Endothelial cell of umbilical vein (primary cell): ENCODE measurements around the gene CDK15. TPM values are rescaled to one million over a fixed set of nuclear protein-coding genes. Genes with fewer than 3 reads are reported as not detected.

Experiments
- BruUV-seq: library from RNA; stranded (reverse); fragments of 400-500 nt; replicated peaks from 2 replicates; lab custom pipeline; 2021; lab: Mats Ljungman, UMichigan
- CTCF ChIA-PET: fragments of 300-600, 350-600 bp; sonication (Branson Sonifier 250); formaldehyde crosslinking; loops from one replicate; lab custom pipeline; 2021; ENCODE audit warnings: antibody characterized with exemption, inconsistent platforms; lab: Charles Lee
- POLR2A ChIA-PET: fragments of 300-600, 350-600 bp; sonication (Branson Sonifier 250); formaldehyde crosslinking; loops from one replicate; lab custom pipeline; 2021; ENCODE audit warnings: antibody characterized with exemption, inconsistent platforms; lab: Charles Lee
- DNase-seq: peaks from one replicate; pipeline ENCODE4 v3.0.0-alpha.2; 2011; ENCODE audit warnings: low read depth, low spot score
- FAIRE-seq: peaks from 2 replicates; lab custom pipeline; 2011; peaks lifted over from hg19 to GRCh38; lab: Jason Lieb, UNC
- H2AFZ ChIP-seq: 2 replicates; pipeline ENCODE4 v1.6.0; 2012; ENCODE audit warnings: low read depth, low read length, control low read depth, inconsistent platforms
- H3K27ac ChIP-seq: 2 replicates; pipeline ENCODE4 v1.5.1; 2011; ENCODE audit warnings: low read depth, mild to moderate bottlenecking, control low read depth, low read length, moderate library complexity; ENCODE audit not compliant: insufficient read depth
- H3K27me3 ChIP-seq, 2 experiments: 2 replicates each; pipeline versions ENCODE4 v1.6.0 to v1.6.1; 2011; ENCODE audit warnings: low read length in 2 of 2, mixed read lengths in 1 of 2; ENCODE audit not compliant: control insufficient read depth in 2 of 2, insufficient read depth in 2 of 2
- H3K36me3 ChIP-seq, 2 experiments: 2 replicates in 1 of 2; 3 replicates in 1 of 2; pipeline ENCODE4 v1.5.1; 2011; ENCODE audit warnings: low read length in 2 of 2, mild to moderate bottlenecking in 1 of 2, moderate library complexity in 1 of 2; ENCODE audit not compliant: control insufficient read depth in 2 of 2, insufficient read depth in 2 of 2; ENCODE audit errors: extremely low read depth in 1 of 2
- H3K4me1 ChIP-seq: 3 replicates; pipeline ENCODE4 v1.5.1; 2011; ENCODE audit warnings: mild to moderate bottlenecking, low read length; ENCODE audit not compliant: control insufficient read depth, insufficient read depth; ENCODE audit errors: extremely low read depth
- H3K4me2 ChIP-seq: 2 replicates; pipeline ENCODE4 v1.6.1; 2011; ENCODE audit warnings: low read length, control low read depth, mixed read lengths; ENCODE audit not compliant: insufficient read depth
- H3K4me3 ChIP-seq, 3 experiments: fragments of 200-600 bp in 1 of 3; sonication (generic), shearing (Covaris generic) in 1 of 3; replicated peaks in 1 of 3; 2 replicates each; pipeline ENCODE4 v1.5.1; 2011 to 2016; ENCODE audit warnings: control low read depth in 3 of 3, low read length in 3 of 3, mild to moderate bottlenecking in 2 of 3, inconsistent platforms in 1 of 3, low read depth in 1 of 3, moderate library complexity in 1 of 3; ENCODE audit not compliant: insufficient read depth in 1 of 3
- H3K79me2 ChIP-seq: 2 replicates; pipeline ENCODE4 v1.6.0; 2012; ENCODE audit warnings: low read length, inconsistent platforms; ENCODE audit not compliant: control insufficient read depth, insufficient read depth
- H3K9ac ChIP-seq: replicated peaks from 2 replicates; pipeline ENCODE3; 2011; ENCODE audit warnings: low read length, control low read depth; ENCODE audit not compliant: insufficient read depth; ENCODE audit errors: extremely low read depth
- H3K9me1 ChIP-seq: replicated peaks from 3 replicates; pipeline ENCODE4 v1.6.0; 2011; ENCODE audit warnings: mild to moderate bottlenecking, low read length; ENCODE audit not compliant: control insufficient read depth, insufficient read depth; ENCODE audit errors: extremely low read depth
- H3K9me3 ChIP-seq: replicated peaks from 2 replicates; pipeline ENCODE4 v1.5.1; 2012; ENCODE audit warnings: low read length, inconsistent platforms; ENCODE audit not compliant: control insufficient read depth, insufficient read depth
- H4K20me1 ChIP-seq: replicated peaks from 2 replicates; pipeline ENCODE3; 2011; ENCODE audit warnings: mild to moderate bottlenecking, low read length; ENCODE audit not compliant: control insufficient read depth, insufficient read depth; ENCODE audit errors: extremely low read depth
- EZH2 ChIP-seq: IDR thresholded peaks from 2 replicates; pipeline ENCODE4 v1.6.1; 2012; ENCODE audit warnings: borderline replicate concordance, low read depth, mild to moderate bottlenecking, moderate library complexity, low read length, inconsistent platforms; ENCODE audit not compliant: severe bottlenecking
- FOS ChIP-seq: IDR thresholded peaks from 2 replicates; pipeline ENCODE4 v1.6.1; 2011; ENCODE audit warnings: mild to moderate bottlenecking, low read length, moderate library complexity, borderline replicate concordance; ENCODE audit not compliant: insufficient read depth
- GATA2 ChIP-seq: IDR thresholded peaks from 2 replicates; pipeline ENCODE4 v1.7.0; 2011; ENCODE audit warnings: low read depth, mild to moderate bottlenecking, moderate library complexity, mixed read lengths, low read length; ENCODE audit not compliant: insufficient read length, insufficient read depth
- JUN ChIP-seq: IDR thresholded peaks from 2 replicates; pipeline ENCODE4 v1.6.1; 2011; ENCODE audit warnings: borderline replicate concordance, low read depth; ENCODE audit not compliant: insufficient read length, insufficient read depth
- MYC ChIP-seq: IDR thresholded peaks from one replicate; pipeline ENCODE4 v1.6.1; 2011; ENCODE audit warnings: mild to moderate bottlenecking, low read depth, low read length
- POLR2A ChIP-seq: IDR thresholded peaks from 2 replicates; pipeline ENCODE4 v1.6.1; 2012; ENCODE audit warnings: low read depth, mild to moderate bottlenecking, control low read depth, low read length
- POLR2AphosphoS5 ChIP-seq: IDR thresholded peaks from 2 replicates; pipeline ENCODE4 v1.6.1; 2012; ENCODE audit warnings: low read depth, mild to moderate bottlenecking, control low read depth, low read length, moderate library complexity; ENCODE audit not compliant: insufficient read depth
- dilution Hi-C: fragments of 300-500 bp; cut with MboI; formaldehyde crosslinking; loops from one replicate; pipeline ENCODE4 v1.15.0; 2019; ENCODE audit warnings: low sequenced_read_pairs; ENCODE audit not compliant: extremely low pct_ligation_motif_present
- intact Hi-C: fragments of 100-400 bp; cut with micrococcal nuclease; formaldehyde crosslinking; loops from one replicate; pipeline ENCODE4 v1.10.0; 2022
- polyA plus RNA-seq, 4 experiments: library from polyadenylated mRNA; depleted of rRNA in 3 of 4; stranded (reverse) in 3 of 4; unstranded in 1 of 4; fragments of >200 nt; gene quantifications; 2 replicates each; pipeline versions ENCODE4 v1.2.1 to v1.2.3, GENCODE V29; 2011 to 2012; ENCODE audit warnings: missing spikeins in 1 of 4
- total RNA-seq: library from RNA; stranded (reverse); gene quantifications from 2 replicates; pipeline ENCODE4 v1.2.3, GENCODE V29; 2021
- TF ChIP-seq, protein P1 (sequence below): IDR thresholded peaks from 2 replicates; pipeline ENCODE4 v1.6.1; 2011; ENCODE audit not compliant: insufficient read depth, insufficient read length
- TF ChIP-seq, protein P2 (sequence below), 2 donors: IDR thresholded peaks; 1 replicate in 1 of 2; 2 replicates in 1 of 2; pipeline ENCODE4 v1.5.1; 2011; ENCODE audit warnings: low read length in 2 of 2, mild to moderate bottlenecking in 2 of 2, moderate library complexity in 2 of 2, control low read depth in 1 of 2, inconsistent platforms in 1 of 2, low read depth in 1 of 2; ENCODE audit not compliant: insufficient read depth in 1 of 2; ENCODE audit errors: extremely low read depth in 1 of 2

CDK15 gene
- total and polyA plus RNA-seq, 2 donors (not counting 3 experiments of a cell fraction or from before 2014, with no cell fraction given): not detected

GRCh38 chr2:201938156-201938775 is 131.9 kb downstream of the CDK15 start:
- no TSS peak for BruUV-seq
- H3K9me1 ChIP-seq: no peaks in the 10 kb centered on the region
- H3K27me3 ChIP-seq: peaks cover 3 to 14% of the 10 kb centered on the region in 2 experiments
- dilution Hi-C loops: no loop called here
- H3K9ac ChIP-seq: no peak overlapping the region
- FAIRE-seq (no peak), DNase-seq (no peak)
- H3K4me3 ChIP-seq: no peak overlapping the region
- no peak overlapping the region for H2AFZ ChIP-seq
- TF ChIP-seq EZH2 (no peak), MYC (no peak), GATA2 (no peak)
- POLR2A ChIA-PET: interaction anchor here (0.7 kb wide), 1 partner anchor 150 kb away, joined by 6 read pairs; no protein-coding TSS in a partner anchor
- no peak overlapping the region for H3K27ac ChIP-seq
- no peaks in the 10 kb centered on the region for H3K9me3 ChIP-seq
- no peaks in the 10 kb centered on the region for H3K36me3 ChIP-seq
- H3K4me2 ChIP-seq: no peak overlapping the region
- intact Hi-C loops: no loop called here
- H3K79me2 ChIP-seq: no peaks in the 10 kb centered on the region
- no peaks in the 10 kb centered on the region for H3K4me1 ChIP-seq
- H4K20me1 ChIP-seq: no peaks in the 10 kb centered on the region
- CTCF ChIA-PET: no interaction called here

DNA sequence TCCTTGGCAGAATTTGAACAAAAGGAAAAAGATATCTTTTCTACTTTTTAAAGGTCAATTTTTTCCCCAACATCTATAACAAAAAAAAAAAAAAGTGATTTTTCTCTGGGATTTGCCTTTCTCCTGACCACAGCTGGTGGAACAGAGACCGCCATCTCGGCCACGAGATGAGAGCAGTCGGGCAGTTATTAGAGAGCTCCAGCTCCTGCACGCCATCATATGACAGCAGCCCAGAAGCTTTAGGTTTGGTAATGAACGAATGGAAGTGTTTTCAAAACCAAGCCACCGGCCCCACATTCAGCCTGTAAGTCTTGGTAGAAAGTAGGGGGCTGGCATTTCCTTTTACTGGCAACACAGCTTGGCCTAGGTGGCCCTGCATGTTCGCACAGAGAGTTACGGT is 132.4 kb downstream of the CDK15 start:
- dilution Hi-C loops (no loop called here), intact Hi-C loops (no loop called here)
- no peaks in the 10 kb centered on the region for H3K36me3 ChIP-seq
- DNase-seq (no peak), FAIRE-seq (no peak)
- no peak overlapping the region for H3K9ac ChIP-seq
- TF ChIP-seq GATA2 (no peak), POLR2AphosphoS5 (no peak), JUN (no peak), EZH2 (no peak), FOS (no peak), MYC (no peak), POLR2A (no peak)
- TF ChIP-seq, protein P1, sequence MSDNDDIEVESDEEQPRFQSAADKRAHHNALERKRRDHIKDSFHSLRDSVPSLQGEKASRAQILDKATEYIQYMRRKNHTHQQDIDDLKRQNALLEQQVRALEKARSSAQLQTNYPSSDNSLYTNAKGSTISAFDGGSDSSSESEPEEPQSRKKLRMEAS: no peak
- TF ChIP-seq, protein P2, sequence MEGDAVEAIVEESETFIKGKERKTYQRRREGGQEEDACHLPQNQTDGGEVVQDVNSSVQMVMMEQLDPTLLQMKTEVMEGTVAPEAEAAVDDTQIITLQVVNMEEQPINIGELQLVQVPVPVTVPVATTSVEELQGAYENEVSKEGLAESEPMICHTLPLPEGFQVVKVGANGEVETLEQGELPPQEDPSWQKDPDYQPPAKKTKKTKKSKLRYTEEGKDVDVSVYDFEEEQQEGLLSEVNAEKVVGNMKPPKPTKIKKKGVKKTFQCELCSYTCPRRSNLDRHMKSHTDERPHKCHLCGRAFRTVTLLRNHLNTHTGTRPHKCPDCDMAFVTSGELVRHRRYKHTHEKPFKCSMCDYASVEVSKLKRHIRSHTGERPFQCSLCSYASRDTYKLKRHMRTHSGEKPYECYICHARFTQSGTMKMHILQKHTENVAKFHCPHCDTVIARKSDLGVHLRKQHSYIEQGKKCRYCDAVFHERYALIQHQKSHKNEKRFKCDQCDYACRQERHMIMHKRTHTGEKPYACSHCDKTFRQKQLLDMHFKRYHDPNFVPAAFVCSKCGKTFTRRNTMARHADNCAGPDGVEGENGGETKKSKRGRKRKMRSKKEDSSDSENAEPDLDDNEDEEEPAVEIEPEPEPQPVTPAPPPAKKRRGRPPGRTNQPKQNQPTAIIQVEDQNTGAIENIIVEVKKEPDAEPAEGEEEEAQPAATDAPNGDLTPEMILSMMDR (IDR thresholded peaks at IDR 0.05; ENCODE audit: extremely low read depth in 1 of 2, insufficient read depth in 1 of 2, low read depth in 1 of 2, low read length in 2 of 2): no peak
- H3K4me1 ChIP-seq: no peaks in the 10 kb centered on the region
- H3K4me2 ChIP-seq: no peak overlapping the region
- H3K79me2 ChIP-seq: no peaks in the 10 kb centered on the region
- H4K20me1 ChIP-seq: no peaks in the 10 kb centered on the region
- CTCF ChIA-PET: no interaction called here
- no peak overlapping the region for H3K27ac ChIP-seq
- no peaks in the 10 kb centered on the region for H3K9me3 ChIP-seq
- no peak overlapping the region for H2AFZ ChIP-seq
- H3K27me3 ChIP-seq: peaks cover 3 to 11% of the 10 kb centered on the region in 2 experiments
- no TSS peak for BruUV-seq
- H3K4me3 ChIP-seq: no peak overlapping the region
- POLR2A ChIA-PET: no interaction called here
- H3K9me1 ChIP-seq: no peaks in the 10 kb centered on the region
